ENCODE data around the gene TMEM161B. TPM values are rescaled to one million over a fixed set of nuclear protein-coding genes. Genes with fewer than 3 reads are reported as not detected.

Gene TMEM161B
- polyA plus RNA-seq, 1 donor from 2014 or later, result 72.0 TPM

- Histone ChIP-seq H3K9ac (ENCODE audit: low read length) (no peak overlapping the region), H3K4me2 (ENCODE audit: low read length) (no peak overlapping the region), H2AFZ (ENCODE audit: low read depth, low read length) (no peak overlapping the region), H3K79me2 (replicated peaks; ENCODE audit: insufficient read depth, low read length) (no peaks in the 10 kb centered on the region), H3F3A (ENCODE audit: insufficient read depth, low read length, poor library complexity, severe bottlenecking) (no peaks in the 10 kb centered on the region), H3K9me2 (ENCODE audit: insufficient read depth, low read length) (no peaks in the 10 kb centered on the region), H3K9me3 (ENCODE audit: low read length) (no peaks in the 10 kb centered on the region), H3K27ac (ENCODE audit: low read length) (no peak overlapping the region), H4K20me1 (ENCODE audit: insufficient read depth) (no peaks in the 10 kb centered on the region), H3K4me3 (ENCODE audit: low read length) (no peak overlapping the region), H3K36me3 (ENCODE audit: insufficient read depth, low read length) (no peaks in the 10 kb centered on the region), H3K27me3 (ENCODE audit: insufficient read depth, low read depth, low read length) (no peaks in the 10 kb centered on the region)
- TF ChIP-seq CTCF (IDR thresholded peaks at IDR 0.05; ENCODE audit: poor library complexity, severe bottlenecking) (no peak), REST (IDR thresholded peaks at IDR 0.05; ENCODE audit: borderline replicate concordance) (no peak), EP300 (conservative IDR thresholded peaks at IDR 0.05; ENCODE audit: poor library complexity, severe bottlenecking) (no peak), EZH2 (IDR thresholded peaks at IDR 0.05; ENCODE audit: borderline replicate concordance, insufficient read depth, low read length, poor library complexity, severe bottlenecking) (no peak), TAF1 (IDR thresholded peaks at IDR 0.05; ENCODE audit: low read depth) (no peak), POLR2AphosphoS5 (IDR thresholded peaks at IDR 0.05) (no peak), RAD21 (conservative IDR thresholded peaks at IDR 0.05) (no peak), MXI1 (conservative IDR thresholded peaks at IDR 0.05; ENCODE audit: poor library complexity, severe bottlenecking) (no peak), SMC3 (conservative IDR thresholded peaks at IDR 0.05; ENCODE audit: poor library complexity) (no peak)
Observed at GRCh38 chr5:88150747-88151146, 117.9 kb downstream of the TMEM161B start.

- no peak overlapping the region for H3K4me2 ChIP-seq (ENCODE audit: low read length)
- H3F3A ChIP-seq (ENCODE audit: insufficient read depth, low read length, poor library complexity, severe bottlenecking), result peaks cover 3% of the 10 kb centered on the region
- no peaks in the 10 kb centered on the region for H3K27me3 ChIP-seq (ENCODE audit: insufficient read depth, low read depth, low read length)
- no peaks in the 10 kb centered on the region for H4K20me1 ChIP-seq (ENCODE audit: insufficient read depth)
- no peaks in the 10 kb centered on the region for H3K9me3 ChIP-seq (ENCODE audit: low read length)
- no peak overlapping the region for H2AFZ ChIP-seq (ENCODE audit: low read depth, low read length)
- peak overlapping the region; percentile 44 for H3K9ac ChIP-seq (ENCODE audit: low read length)
- TF ChIP-seq EP300 (conservative IDR thresholded peaks at IDR 0.05; ENCODE audit: poor library complexity, severe bottlenecking), result no peak
- no peak for TF ChIP-seq SMC3 (conservative IDR thresholded peaks at IDR 0.05; ENCODE audit: poor library complexity)
- no peaks in the 10 kb centered on the region for H3K9me2 ChIP-seq (ENCODE audit: insufficient read depth, low read length)
- H3K27ac ChIP-seq (ENCODE audit: low read length), result peak overlapping the region; percentile 100
- peaks cover 21% of the 10 kb centered on the region for H3K79me2 ChIP-seq (replicated peaks; ENCODE audit: insufficient read depth, low read length)
- peak overlapping the region; percentile 46 for H3K4me3 ChIP-seq (ENCODE audit: low read length)
- H3K36me3 ChIP-seq (ENCODE audit: insufficient read depth, low read length), result no peaks in the 10 kb centered on the region
Observed at GRCh38 chr5:88145611-88146467, 122.8 kb downstream of the TMEM161B start.

Data from neural cell (in vitro differentiated cells).